Coronary artery (tissue), 2 donors: ENCODE data around the gene PRDM16.
"Not testable (repeated sequence)": the region's sequence is repeated elsewhere in the genome, so short reads cannot be mapped to it uniquely, and the experiment has no call there.

Source experiments
- DNase-seq: peaks from one replicate; pipeline ENCODE4 v3.0.0-alpha.2; 2017; ENCODE audit warnings: low spot score
- H3K27ac ChIP-seq, 2 donors: fragments of 200-600 bp; sonication (generic); one replicate each; pipeline ENCODE4 v1.5.1; 2016 to 2019
- H3K4me3 ChIP-seq: fragments of 200-600 bp; sonication (generic); 2 replicates; pipeline ENCODE4 v1.5.1; 2016; ENCODE audit warnings: mild to moderate bottlenecking, moderate library complexity
- CTCF ChIP-seq: fragments of 200-600 bp; sonication (generic); IDR thresholded peaks from one replicate; pipeline ENCODE4 v1.5.1; 2019; ENCODE audit warnings: antibody characterized with exemption

PRDM16 gene

GRCh38 chr1:3285106-3285740, 216.2 kb downstream of the PRDM16 start:
- TF ChIP-seq CTCF, result no peak
- no peak overlapping the region for H3K4me3 ChIP-seq
- H3K27ac ChIP-seq, result no peak overlapping the region
- no peak for DNase-seq

- H3K27ac ChIP-seq, DNase-seq, H3K4me3 ChIP-seq: not testable (repeated sequence)
Observed at GRCh38 chr1:3287095-3287494, 218.1 kb downstream of the PRDM16 start.

GRCh38 chr1:3287656-3288160, 218.7 kb downstream of the PRDM16 start:
- Histone ChIP-seq H3K27ac (no peak overlapping the region), H3K4me3 (no peak overlapping the region)
- TF ChIP-seq CTCF, result no peak

GRCh38 chr1:3289502-3289901, 220.5 kb downstream of the PRDM16 start:
- no peak for TF ChIP-seq CTCF
- H3K27ac ChIP-seq, result peak overlapping the region in 1 of 2 donors; percentile 16
- no peak overlapping the region for H3K4me3 ChIP-seq
- DNase-seq, result no peak

More at GRCh38 chr1:3287656-3288160, 218.7 kb downstream of the PRDM16 start:
- no peak for DNase-seq

- no peak overlapping the region for H3K4me3 ChIP-seq
- TF ChIP-seq CTCF, result no peak
- no peak overlapping the region for H3K27ac ChIP-seq
- no peak for DNase-seq
Observed at GRCh38 chr1:3290438-3290837, 221.4 kb downstream of the PRDM16 start.

- H3K4me3 ChIP-seq, result no peak overlapping the region
- DNase-seq, result no peak
- no peak overlapping the region for H3K27ac ChIP-seq
- TF ChIP-seq CTCF, result no peak
Observed at GRCh38 chr1:3290915-3291314, 221.9 kb downstream of the PRDM16 start.

- DNase-seq, result no peak
- no peak overlapping the region for H3K4me3 ChIP-seq
- H3K27ac ChIP-seq, result no peak overlapping the region
- no peak for TF ChIP-seq CTCF
Observed at GRCh38 chr1:3292051-3292722, 223.2 kb downstream of the PRDM16 start.
